MV-4-11 (cell line): ENCODE results near the gene RALGAPA2.

Experiments used
- DNase-seq: peaks from one replicate; lab custom pipeline; 2025; lab: John Stamatoyannopoulos, UW

Gene RALGAPA2

DNA sequence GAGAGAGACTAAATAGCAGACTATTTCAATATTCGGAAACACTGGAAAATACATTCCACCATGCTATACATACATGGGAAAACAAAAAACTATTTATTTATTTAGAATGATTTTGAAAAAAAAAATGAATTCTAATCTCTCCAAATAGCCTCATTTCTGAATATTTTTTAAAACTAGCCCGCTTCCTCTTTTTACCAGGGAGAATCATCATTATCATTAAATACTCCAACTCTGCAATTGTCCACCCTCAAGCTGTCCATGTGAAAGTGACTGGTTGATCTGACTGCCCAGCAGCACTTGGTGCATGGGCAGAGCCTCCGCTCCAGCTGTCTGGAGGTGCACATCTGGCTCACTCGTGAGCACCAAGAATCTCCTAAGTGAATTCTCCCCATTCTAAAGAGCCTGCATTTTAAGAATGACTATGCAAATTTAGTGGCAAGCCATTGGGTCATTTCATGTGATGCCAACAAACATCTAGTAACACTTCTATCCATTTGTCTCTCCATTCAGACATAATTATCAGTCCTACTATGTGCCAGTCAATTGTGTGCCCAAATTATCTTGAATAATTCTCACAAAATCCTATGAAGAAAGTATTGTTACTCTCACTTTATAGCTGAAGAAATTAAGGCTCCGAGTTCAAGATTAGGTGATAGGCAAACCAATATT is 279.7 kb downstream of the RALGAPA2 start:
- DNase-seq = no peak

DNA sequence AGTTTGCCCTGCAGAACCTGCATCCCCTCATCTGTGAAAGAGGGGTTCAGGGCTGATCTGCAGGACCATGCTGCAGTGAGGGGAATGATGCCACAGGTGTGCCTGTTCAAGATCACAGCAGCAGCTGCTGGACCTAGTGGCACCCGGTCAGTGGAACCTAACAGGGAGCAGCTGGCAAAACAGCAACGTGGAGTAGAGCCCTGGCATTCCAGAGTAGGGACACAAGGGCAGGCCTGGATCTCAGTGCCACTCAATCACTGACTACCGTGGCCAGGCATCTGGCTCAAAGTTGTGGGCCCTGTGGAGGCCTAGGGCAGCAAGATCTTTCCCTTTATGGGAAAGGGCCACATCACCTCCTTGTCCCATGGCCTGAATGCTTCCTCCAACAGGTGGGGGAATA is 282.4 kb downstream of the RALGAPA2 start:
- no peak for DNase-seq

DNA sequence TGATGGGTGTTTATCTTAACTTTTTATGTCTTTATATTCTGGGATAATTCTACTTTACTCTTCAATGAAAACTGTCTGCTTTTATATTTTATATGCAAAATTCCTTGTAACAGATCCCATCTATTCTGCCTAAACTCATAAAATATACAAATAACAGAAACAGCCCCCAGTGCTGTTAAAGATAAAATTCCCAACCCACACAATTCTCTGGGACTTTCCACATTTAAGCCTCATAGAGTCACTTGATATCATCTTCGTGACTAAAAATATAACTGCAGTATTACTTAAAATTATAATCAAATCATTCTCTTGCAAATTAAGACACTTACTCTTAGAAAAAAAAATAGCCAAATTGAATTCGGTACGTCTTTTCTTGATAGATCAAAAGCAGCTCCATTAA is 284.4 kb downstream of the RALGAPA2 start:
- DNase-seq = no peak

DNA sequence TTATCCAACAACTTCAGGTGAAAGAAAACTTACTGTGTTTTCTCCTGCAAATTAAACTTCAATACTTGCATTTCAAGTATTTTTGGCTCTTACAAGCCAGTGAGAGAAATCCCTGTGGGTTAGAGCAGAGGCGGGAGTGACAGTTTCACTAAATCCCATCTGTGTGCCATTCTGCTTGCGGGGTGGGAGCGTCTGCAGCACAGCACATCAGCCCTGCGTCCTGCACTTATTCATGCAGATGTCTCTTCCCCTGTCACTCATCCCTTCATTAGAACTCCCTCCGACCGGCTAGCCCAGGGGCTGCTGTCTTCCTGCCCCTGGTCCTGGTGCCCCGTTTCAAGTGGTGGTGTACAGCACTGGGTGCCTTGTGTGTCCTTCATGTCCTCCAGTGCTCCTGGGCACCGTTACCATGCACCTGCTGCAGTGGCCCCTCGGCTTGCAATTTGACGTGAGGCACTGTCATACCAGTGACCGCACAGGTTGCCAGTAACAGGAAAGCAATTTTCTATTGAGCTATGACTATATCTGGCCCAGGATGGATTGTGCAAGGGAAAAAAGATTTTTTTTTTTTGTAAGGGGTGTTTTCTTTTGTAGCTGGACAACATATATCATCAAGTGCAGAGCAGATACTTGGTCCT is 285.1 kb downstream of the RALGAPA2 start:
- DNase-seq = no peak

DNA sequence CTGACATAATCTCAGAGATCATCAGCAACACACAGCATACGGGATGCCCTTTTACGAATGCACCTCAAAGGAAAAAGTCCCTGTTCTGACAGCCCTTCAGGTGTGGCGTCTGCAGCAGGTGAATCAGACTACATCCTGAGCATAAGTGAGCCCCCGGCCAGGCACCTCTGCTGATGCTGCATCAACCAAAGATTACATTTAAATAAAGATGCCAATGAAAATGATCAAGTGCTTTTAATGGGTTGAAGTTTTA is 285.9 kb downstream of the RALGAPA2 start:
- DNase-seq = no peak

DNA sequence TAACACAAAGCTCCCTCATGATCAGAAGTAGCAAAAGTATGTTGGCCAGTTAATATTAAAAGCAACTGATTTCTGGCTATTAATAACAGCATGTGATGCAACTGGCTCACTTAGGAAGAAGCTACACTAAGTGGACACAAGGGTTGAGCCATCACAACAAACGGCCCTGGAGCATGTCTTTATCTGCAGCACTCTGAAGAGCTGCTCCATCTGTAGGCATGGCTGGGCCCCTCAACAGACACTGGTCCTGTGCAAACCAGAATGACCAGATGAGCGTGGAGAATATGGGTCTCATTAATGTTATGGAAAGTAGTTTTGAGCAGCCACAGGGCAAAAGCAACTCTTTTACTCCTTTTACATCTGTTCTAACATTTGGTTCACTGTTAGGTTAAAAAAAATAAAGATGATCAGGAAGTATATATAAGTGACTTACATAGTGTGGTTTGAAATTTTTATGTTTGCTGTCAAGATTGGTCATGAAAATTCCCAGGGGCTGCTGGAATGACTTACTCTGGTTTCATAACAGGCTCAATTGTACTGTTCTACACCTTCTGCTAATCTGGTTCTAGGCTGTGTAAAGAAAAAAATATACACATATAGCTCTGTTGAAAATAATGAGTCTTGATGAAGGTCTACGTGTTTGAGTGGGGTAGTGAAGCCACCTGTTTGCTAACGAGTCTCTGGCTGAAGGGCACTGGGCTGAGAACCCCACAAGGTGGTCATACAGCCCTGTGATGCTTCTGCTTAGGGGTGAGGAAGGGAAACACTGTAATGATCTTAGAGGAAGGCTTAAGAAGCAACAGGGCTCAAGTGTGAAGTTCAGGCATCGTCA is 286.4 kb downstream of the RALGAPA2 start:
- DNase-seq = no peak

DNA sequence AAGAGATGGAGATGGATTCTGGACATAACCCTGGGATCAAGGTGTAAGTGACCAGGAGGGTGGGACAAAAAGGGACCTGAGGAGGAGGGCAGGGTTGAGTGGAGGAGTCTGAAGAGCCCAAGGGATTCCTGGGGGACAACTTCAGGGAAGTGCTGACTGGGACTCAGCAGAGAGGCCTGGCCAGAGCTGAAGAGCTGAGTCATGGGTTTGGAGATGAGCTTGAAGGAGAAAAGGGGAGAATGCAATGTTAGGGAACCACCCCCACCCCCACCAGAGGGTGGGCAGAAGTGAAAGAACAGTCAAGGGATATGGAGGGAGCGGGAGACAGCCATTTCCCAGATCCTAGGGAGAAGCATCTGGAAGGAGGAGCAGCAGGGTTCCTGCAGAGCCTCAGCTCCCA is 289.3 kb downstream of the RALGAPA2 start:
- DNase-seq = no peak

DNA sequence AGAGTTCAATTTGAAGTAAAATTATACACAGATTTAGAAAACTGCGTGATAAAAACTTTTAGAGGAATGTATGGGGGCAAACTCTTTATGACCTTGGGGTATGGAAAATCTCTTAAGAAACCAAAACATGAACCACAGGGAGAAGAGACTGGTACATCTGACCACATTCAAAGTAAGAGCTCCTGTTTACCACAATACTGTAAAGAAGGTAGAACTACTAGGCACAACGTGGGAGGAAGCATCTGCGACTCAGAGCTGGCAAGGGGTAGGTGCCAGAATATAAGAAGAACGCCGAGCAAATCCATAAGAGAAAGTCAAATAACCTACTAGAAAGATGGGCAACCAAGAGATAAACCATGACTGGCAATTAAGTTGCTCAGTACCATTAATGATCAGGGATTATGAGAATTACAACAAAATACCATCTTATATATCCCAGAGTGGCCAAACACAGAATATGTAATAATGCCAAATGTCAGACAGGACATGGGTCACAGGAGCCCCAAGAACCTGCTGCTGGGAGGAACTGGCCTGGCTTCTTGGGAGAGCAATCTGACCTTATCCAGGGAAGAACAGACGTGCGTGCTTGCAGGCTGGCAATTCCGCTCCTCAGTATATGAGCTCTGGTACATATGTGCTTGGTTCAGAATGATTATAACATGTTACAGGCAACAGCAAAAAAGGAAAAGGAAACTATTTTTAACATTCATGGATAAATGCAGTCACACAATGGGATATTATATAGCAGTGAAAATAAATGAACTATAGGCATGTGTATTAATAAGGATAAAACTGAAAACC is 294.4 kb downstream of the RALGAPA2 start:
- DNase-seq = no peak

DNA sequence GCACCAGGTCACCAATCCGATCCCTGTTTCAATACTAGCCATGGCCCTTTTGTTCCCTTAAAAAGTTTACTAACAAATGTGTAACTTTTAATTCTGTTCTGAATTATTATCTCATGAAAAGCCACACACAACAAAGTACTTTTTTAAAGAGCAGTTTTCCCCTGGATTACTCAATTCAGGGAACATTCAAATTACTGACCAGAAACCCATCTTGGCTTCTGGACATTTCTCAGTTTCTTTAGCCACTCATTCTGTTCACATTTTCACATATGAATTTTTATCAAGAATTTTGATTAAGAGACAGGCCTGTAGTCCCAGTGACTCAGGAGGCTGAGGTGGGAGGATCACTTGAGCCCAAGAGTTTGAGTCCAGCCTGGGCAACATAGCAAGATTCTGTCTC is 297.1 kb downstream of the RALGAPA2 start:
- DNase-seq = no peak

DNA sequence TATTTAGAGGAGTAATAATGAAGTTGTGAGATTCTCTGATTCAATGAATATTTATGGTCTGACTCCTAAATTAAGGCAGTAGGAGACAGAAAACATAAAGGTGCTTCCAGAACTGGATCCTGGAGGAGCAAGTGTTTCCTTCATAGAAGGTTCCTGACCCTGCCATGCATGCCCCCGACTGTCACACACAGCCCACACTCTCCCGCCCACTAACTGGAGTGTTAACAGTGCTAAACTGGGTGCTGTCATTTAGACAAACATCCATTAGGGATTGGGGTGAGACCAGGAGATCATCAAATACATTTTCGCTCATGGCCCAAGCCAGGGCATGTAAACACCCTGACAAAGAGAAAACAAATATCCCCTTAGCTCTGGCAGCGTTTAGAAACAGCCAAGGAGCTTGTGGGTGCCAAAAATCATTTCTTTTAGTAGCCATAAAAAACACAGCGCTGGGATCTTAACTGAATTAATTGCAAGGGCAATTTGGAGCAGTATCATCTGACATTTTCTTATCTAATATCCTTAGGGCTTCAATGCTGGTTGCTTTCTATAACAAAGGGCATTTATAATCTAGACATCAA is 297.7 kb downstream of the RALGAPA2 start:
- no peak for DNase-seq

DNA sequence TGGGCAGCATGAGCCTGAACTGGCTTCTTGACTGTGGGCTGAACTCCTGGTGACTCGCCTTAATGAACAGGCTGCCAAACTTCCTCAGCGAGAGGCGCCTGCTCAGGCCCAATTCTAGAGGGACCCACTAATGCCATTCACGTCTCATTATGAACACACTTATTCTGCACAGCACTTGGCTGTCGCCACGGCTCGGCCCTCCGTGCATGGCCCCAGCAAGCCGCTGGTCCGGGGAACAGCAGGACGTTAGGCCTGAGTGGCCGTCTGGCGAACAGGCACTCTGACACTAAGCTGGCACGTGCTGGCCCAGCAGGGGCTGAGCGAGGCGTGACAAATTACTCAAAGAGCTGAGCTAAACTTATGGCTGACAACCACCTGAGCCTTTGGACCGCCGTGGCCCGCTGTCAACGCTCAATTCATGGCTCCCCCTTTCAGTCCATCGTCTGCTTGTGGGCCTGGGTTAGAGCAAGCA is 298.6 kb downstream of the RALGAPA2 start:
- DNase-seq = no peak

DNA sequence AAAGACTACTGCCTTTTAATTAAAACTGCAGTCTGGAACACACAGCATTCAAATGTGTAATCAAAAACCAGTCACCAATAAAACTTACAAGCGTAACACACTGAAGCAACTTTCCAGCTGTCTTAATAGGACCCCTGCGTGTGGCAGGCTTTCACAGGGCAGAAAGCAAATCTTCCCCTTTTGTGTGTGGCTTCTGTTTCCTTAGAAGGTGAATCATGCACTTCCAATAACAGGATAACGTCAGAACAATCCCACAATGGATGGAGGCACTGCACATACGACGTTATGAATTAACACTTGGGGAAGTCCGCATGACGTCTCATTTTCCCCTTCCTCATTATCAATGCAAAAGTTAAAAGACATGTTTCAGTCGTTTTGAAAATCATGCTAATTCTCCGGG is 299.7 kb downstream of the RALGAPA2 start:
- DNase-seq = peak; percentile 16

DNA sequence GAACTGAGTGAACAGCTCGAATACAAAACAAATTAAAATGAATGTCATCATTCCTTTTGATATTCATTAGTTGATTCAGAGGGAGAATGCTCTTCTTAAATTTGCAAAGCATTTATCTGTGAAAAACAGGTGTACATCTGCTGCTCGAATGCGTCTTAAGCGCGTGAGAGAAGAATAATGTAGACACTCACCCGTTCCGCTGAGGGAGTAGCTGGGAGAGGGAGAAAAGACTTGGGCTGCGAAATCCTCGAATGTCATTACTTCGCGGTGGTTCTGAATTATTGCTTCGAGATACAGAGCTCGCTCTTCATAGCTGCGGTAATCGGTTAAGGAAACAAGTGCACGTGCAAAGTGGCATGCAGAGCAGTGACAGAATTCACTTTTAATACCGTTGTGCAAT is 300.6 kb downstream of the RALGAPA2 start:
- no peak for DNase-seq

DNA sequence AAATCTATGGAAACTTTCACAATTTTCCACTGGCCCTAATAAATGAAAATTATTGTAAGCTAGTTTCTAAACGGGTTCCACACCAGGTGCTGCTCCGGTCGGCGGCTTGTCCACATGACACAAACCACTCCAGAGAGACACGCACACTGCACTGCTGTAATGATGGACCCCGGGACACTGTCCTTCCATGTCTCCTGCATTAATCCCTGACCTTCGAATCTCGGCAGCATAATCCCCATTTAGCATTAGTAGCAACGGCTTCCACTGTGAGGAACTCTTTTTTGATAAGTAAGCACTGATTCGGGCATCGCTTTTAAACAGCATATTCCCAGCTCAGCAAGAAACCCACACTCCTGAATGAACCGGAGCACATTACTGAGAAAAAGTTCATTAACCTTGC is 301.0 kb downstream of the RALGAPA2 start:
- no peak for DNase-seq

DNA sequence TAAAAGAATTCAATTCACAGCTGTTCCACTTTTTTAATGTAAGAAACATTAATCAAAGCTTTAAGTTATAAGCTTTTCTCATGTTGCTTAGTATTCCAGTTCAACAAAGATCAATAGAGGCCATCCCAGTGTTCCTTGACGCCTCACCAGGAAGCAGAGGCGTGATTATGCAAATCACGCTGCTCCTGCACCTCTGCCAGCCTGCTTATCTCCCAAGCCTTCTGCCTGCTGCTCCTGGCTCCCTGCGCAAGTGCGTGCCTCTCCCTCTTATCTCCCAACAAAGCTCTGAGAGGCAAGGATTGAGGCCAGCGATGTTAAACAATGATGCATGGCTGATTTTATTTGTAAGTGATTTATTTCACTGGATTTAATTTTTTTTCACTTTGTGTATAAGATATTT is 301.8 kb downstream of the RALGAPA2 start:
- DNase-seq = no peak

DNA sequence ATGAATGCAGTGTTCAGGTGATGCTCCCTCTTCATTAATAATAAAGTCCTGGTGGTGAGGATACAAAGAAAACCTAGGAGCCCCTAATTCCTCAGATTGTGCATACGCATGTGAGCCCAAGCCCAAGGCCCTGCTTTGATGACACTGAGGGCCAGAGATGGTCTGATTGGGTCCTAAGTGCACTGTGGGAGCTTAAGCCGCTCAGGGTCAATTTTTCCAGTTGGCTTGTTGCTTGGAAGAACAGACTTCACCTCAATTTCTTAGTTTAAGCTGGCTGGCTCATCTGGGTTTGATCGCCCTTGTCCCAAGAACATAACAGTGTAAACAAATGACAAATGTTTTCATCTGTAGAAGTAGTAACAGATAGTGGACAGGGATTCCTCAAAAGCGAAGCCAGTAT is 303.1 kb downstream of the RALGAPA2 start:
- no peak for DNase-seq

DNA sequence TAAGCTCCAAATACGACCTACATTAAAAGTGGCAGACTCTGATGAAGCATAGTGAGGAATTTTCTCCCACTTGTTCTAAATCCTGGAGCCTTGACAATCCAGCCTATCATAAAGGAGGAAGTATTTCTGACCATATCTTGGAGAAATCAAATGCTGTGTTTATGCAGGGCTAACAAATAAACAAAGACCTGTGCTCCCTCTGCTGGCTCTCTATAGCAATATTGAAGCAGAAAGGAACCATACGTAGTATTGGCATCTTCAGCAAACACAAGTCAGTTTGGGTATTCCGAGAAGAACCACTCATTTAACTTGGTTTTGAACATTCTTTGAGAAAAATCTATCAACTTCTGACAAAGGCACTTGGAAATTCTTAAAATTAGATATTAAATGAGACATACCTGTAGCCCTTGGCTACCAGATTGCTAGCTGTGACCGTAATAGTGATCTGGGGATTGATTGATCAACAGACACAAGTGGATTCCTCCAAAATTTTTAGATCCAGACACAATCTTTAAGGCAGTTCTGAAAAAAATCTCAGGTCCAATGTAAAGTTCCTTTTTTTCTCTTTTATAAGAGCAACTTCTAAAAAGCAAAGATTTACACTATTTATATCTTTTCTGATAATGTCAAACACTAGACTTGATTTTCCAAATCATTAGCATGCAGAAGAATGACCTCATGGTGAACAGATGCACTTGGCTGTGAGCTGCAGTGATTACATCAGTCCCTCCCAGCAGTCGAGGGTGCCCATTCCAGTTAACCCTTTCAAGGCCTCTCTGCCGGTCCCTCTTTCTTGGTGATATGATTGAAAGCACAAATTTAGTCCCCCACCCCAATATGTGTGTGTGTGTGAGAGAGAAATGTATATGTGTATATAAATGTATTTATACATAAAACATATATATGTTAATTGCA is 304.3 kb downstream of the RALGAPA2 start:
- DNase-seq = no peak

DNA sequence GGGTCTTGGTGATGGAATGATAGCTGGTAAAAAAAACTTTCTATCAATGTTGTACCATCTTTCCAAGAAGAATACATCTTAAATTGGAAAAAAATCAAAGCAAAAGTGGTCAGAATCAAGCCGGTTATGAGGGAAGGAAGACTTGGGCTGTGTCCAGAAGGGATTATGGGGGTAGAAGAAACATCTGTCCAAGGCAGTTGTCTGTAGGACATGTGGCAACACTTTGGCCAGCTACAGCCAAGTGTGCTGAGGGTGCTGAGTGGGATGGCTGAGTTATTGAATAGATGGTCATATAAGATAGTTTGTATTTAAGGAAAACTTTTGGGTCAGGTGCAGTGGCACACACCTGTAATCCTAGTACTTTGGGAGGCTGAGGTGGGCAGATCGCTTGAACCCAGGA is 306.1 kb downstream of the RALGAPA2 start:
- no peak for DNase-seq

DNA sequence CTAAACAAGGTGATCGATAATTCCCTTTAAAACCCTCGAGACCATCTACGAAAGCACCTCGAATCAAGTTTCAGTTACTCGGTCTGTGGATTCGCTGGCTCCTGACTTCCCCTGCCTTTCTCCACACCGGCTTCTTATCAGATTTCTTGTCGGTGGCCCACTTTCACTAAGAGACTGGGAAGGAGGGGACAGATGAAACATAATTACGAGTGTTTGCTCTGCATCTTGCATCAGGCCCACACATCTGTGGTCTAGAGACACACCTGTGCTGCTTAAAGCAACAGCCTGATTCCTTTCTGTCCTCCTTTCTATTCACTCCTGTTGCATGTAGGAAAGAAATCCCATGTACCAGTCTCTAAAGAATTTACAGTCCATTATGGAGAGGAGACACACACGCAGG is 306.8 kb downstream of the RALGAPA2 start:
- DNase-seq = no peak

DNA sequence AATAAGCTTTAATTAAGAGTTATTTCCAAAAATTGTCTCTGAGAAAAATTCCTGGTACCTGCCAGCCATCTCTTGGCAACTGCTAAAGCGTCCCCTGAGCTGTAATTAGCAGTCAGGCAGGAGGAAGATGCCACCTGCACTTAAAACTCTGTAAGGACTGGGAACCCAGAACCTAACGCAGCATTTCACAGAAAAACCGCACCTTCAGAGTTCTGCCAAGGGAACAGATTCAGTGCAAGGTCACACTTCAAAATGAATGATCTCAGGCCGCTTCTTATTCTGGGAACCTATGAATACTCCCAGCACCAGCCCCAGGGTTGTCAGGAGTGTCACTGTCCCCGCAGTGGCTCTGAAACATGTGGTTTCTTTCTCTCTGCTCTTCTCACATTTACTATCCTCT is 307.8 kb downstream of the RALGAPA2 start:
- no peak for DNase-seq

DNA sequence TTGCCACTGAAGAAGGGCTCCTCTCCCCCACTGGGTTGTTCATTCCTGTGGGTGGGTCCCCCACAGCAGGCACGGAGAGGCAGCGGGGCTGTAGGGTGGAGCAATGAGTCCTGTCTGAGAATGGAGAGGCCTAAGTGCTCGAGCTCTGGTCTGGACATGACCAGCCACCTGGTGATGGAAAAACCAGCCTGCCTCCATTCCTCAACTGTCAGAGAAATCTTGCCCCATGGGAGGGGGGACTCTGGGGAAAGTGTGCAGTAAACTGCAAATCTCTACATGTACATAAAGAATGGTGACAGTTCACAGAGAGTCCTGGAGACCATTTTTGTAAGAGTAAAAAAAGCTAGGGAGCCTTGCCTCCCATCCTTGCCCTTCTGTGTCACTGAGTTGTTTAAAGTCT is 310.5 kb downstream of the RALGAPA2 start:
- no peak for DNase-seq
